ENCODE results near the gene HPCAL4.

The HPCAL4 gene

GRCh38 chr1:39691383-39692151, at the start of gene HPCAL4:
Gene HPCAL4 (minus strand): TSS chr1:39691433. CDS start chr1:39684603, 6,830 bp downstream.
- peak; percentile 89 to 92 for DNase-seq

- peak; percentile 99 for DNase-seq
These were observed 47.6 kb upstream of the HPCAL4 start, which contains the start of gene PPIE for GRCh38 chr1:39738622-39739366. Gene PPIE (plus strand): TSS chr1:39738882. CDS start chr1:39738901, 19 bp downstream.

DNA sequence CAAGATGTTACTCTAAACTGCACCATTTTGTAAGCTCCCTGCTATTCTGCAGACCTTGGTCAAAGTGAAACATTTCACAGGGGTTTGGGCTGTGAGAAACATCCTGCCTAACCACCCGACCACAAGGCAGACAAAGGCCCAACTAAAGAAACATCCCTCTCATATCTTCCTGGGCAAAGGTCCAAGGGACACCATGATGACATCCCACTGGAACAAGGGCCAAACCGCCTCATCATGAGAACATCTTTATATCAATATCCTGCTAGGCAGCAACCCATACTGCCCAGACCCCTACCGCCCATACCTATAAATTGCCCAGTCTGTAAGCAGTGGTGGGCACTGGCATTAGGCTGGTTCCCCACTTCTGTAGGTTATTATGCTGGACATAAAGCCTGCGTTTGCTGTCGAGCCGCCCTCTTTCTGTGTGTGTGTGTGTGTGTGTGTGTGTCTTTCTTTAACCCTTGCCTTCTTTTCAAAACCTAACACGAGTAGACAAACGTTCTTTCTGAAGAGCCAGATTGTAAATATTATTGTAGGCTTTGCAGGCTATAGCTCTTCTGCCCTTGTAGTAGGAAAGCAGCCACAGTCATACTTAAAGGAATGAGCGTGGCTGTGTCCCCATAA, 46.4 kb upstream of the HPCAL4 start:
- no peak for DNase-seq

DNA sequence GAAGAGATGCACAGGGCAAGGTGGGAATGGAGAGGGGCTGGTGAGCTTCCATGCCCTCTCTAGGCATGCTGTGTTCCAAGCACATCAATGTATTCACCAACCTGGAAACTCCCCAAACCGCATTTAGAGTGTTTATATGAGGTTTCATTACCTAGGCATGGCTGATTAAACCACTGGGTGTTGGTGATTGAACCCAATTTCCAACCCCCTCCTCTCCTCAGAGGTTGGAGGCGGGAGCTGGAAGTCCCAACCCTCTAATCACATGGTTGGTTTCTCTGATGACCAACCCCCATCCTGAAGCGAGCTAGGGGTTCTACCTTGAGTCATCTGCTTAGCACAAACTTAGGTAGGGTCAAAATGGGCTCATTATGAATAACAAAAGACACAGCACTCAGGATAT, 44.5 kb upstream of the HPCAL4 start:
- peak in 1 of 2 experiments; percentile 28 for DNase-seq

GRCh38 chr1:39733161-39733560, 41.9 kb upstream of the HPCAL4 start:
- no peak for DNase-seq

- DNase-seq, result no peak
These were observed 41.5 kb upstream of the HPCAL4 start for GRCh38 chr1:39732730-39733129.

DNA sequence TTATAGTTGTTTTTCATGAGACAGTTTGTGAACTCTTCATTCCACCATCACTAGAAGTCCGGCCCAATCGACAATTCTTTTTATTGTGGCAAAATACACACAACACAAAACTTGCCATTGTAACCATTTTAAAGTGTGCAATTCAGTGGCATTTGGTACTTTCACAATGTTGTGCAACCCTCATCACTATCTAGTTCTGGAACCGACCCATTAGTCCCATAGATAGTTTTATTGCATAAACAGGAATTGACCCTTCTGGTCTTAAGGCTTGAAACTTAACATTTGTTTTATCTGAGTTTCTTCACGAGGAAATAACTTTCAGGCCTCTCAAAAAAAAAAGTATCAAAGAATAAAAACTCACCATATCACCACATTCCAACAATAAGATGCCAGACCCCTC, 38.6 kb upstream of the HPCAL4 start:
- DNase-seq, result no peak

DNA sequence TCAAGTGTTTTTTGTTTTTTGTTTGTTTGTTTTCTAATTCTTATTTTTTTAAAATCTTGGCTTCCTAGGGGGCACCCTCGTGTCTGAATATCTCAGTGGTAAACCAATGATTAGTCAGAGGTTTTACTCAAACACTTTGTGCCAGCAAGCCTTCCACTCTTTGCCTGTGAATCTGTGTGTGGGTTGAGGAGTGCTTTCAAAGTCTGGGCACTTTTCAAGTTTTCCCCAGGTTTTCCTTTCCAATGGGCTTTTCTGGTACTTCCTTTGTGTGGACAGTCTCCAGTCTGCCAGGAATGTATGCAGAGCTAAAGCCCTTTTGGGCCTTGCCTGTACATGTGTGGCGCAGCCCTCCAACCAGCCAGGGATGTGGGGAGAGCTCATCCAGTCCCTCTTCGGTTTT, 37.8 kb upstream of the HPCAL4 start:
- no peak for DNase-seq

DNA sequence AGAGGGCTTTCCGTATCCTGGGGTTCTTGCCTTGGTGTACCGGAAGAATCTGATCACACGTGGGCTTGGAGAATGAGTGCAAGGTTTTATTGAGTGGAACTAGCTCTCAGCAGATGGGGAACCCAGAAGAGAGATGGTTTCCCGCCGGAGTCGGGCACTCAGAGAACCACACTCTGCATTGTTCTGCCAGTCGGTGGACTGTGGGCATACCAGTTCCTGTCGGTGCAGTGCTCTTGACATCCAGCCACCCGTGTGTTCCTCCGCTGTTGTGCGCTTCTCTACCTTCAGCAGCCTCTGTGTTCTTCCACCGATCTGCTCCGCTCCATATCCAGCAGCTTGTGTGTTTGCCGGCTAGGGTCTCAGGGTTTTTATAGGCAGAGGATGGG, 36.7 kb upstream of the HPCAL4 start:
- DNase-seq, result no peak

- no peak for DNase-seq
These were observed 36.1 kb upstream of the HPCAL4 start for GRCh38 chr1:39727221-39727931.

- no peak for DNase-seq
These were observed 35.4 kb upstream of the HPCAL4 start for GRCh38 chr1:39726600-39726999.

- DNase-seq, result no peak
These were observed 31.3 kb upstream of the HPCAL4 start for GRCh38 chr1:39722495-39722894.

- no peak for DNase-seq
These were observed 30.4 kb upstream of the HPCAL4 start for GRCh38 chr1:39721664-39722063.

DNA sequence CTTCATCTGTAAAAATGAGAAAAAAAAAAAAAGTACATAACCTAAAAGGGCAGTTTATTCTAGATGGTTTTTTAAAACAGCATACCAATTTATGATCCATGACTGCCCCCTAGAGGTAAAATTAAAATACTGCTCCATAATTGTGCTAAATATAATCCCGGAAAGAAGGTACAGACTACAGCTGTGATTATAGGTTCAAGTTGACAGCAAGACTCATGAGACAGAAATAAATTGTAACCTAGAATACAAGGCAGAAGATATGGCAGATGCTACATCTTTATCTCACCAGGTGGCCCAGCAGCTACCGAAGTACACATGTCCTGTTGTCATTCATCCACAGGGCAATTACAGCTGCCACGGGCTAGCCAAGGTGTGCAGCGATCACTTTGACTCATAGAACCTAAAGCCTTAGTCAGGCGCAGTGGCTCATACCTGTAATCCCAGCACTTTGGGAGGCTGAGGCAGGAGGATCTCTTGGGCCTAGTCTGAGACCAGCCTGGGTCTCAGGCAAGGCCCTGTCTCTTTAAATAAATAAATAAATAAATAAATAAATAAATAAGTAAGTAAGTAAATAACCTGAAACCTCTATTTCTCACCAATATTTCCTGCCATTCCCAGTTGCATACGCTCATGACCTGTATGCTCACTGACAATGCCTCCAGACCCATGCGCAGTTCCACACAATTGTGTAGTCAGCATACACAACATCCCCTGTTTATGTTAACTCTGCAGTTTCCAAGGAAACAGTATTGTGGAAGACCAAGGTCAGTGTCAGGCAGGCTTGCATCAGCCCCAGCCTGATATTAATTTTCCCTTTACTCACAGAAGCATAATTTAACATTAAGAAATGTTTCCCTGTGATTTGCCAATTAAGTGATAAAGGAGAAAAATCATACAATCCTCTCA, 29.1 kb upstream of the HPCAL4 start:
- no peak for DNase-seq

- no peak for DNase-seq
These were observed 26.6 kb upstream of the HPCAL4 start for GRCh38 chr1:39717809-39718208.

DNA sequence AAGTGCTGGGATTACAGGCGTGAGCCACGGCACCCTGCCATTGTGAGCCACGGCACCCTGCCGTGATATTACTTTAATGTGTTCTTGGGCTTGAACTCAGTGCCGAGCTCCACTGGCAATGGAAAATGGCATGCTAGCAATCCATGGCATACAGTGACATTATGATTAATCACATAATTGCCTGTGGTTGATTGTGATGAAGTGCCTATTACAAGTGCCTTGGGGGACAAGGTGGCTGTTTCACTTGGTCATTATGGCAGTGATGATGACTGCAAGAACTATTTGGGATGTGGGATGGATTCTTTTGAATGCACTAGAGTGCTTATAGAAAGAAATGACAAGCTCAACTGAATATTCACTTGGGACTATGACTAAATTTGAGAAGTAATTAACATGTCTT, 22.3 kb upstream of the HPCAL4 start:
- no peak for DNase-seq

GRCh38 chr1:39711966-39712340, 20.7 kb upstream of the HPCAL4 start:
- no peak for DNase-seq

- no peak for DNase-seq
These were observed 20.1 kb upstream of the HPCAL4 start for GRCh38 chr1:39711104-39711965.

DNA sequence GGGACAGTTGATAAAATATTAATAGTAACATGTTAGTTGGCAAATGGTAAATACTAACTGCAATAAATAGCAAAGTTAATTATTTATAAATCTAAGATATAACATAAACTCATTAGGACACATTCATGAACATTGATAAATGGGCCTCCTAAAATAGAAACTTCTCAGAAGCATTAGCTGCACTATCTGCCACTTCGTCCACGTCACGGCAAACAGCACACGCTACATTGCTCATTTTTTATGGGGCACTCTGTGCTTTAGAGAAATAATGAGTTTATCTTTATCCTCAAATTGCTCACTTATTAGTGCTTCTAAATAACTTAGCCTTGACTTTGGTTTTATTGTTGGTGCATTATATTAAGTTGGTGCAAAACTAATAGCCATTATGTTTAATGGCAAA, 16.3 kb upstream of the HPCAL4 start:
- DNase-seq, result no peak

GRCh38 chr1:39704757-39705156, 13.5 kb upstream of the HPCAL4 start:
- no peak for DNase-seq

- DNase-seq, result no peak
These were observed 9.8 kb upstream of the HPCAL4 start for GRCh38 chr1:39701049-39701439.
